Ureter (tissue), 1 donor: ENCODE measurements around the gene BLVRB. TPM values are rescaled to one million over a fixed set of nuclear protein-coding genes. Genes with fewer than 3 reads are reported as not detected.
"Not testable (repeated sequence)": the region's sequence is repeated elsewhere in the genome, so short reads cannot be mapped to it uniquely, and the experiment has no call there.

ENCODE experiments used
- DNase-seq: peaks from one replicate; pipeline ENCODE4 v3.0.0-alpha.2; 2020; ENCODE audit warnings: low spot score
- total RNA-seq: library from RNA; stranded (reverse); gene quantifications from one replicate; pipeline ENCODE4 v1.2.4, GENCODE V29; 2023
- donor health status: DM: yes; HTN: yes; CAD: no.

Gene BLVRB
- total RNA-seq, 1 donor from 2014 or later = 62.6 TPM

- no peak for DNase-seq
These were observed 14.9 kb downstream of the BLVRB start for GRCh38 chr19:40450664-40451063.

- DNase-seq = no peak
These were observed 16.0 kb downstream of the BLVRB start for GRCh38 chr19:40449506-40449905.

GRCh38 chr19:40446263-40446784 lies 19.2 kb downstream of the BLVRB start:
- DNase-seq = no peak

GRCh38 chr19:40445780-40446262 lies 19.7 kb downstream of the BLVRB start:
- DNase-seq = no peak

- DNase-seq = no peak
These were observed 20.7 kb downstream of the BLVRB start for GRCh38 chr19:40444825-40445312.

GRCh38 chr19:40444000-40444824 lies 21.3 kb downstream of the BLVRB start, which contains the start of gene SERTAD3:
Gene SERTAD3 (minus strand): TSS chr19:40444335. CDS start chr19:40442080, 2,255 bp downstream.
- peak; percentile 98 for DNase-seq

GRCh38 chr19:40443131-40443999 lies 22.2 kb downstream of the BLVRB start:
- peak; percentile 100 for DNase-seq

GRCh38 chr19:40442328-40443130 lies 23.0 kb downstream of the BLVRB start:
- DNase-seq = no peak

GRCh38 chr19:40441719-40442253 lies 23.8 kb downstream of the BLVRB start:
- no peak for DNase-seq

- no peak for DNase-seq
These were observed 27.3 kb downstream of the BLVRB start for GRCh38 chr19:40438284-40438683.

GRCh38 chr19:40433391-40434216 lies 31.9 kb downstream of the BLVRB start:
- DNase-seq = peak; percentile 91

GRCh38 chr19:40432760-40433159 lies 32.8 kb downstream of the BLVRB start:
- not testable (repeated sequence) for DNase-seq

GRCh38 chr19:40431698-40432097 lies 33.8 kb downstream of the BLVRB start:
- DNase-seq = no peak

GRCh38 chr19:40430242-40430641 lies 35.3 kb downstream of the BLVRB start:
- DNase-seq = not testable (repeated sequence)

GRCh38 chr19:40428197-40428596 lies 37.3 kb downstream of the BLVRB start:
- DNase-seq = not testable (repeated sequence)

- DNase-seq = peak; percentile 100
These were observed 39.9 kb downstream of the BLVRB start, which contains the start of gene SERTAD1 for GRCh38 chr19:40425450-40426287. Gene SERTAD1 (minus strand): TSS chr19:40425992. CDS start chr19:40423546, 2,446 bp downstream.

GRCh38 chr19:40424637-40425449 lies 40.7 kb downstream of the BLVRB start:
- DNase-seq = no peak

- no peak for DNase-seq
These were observed 41.6 kb downstream of the BLVRB start for GRCh38 chr19:40423938-40424337.
